NCI-H1105 (cell line): ENCODE results near the gene NSUN6.
A peak's percentile ranks its signal among the peaks of the same experiment; 100 is the strongest.
"Not testable (repeated sequence)": the region's sequence is repeated elsewhere in the genome, so short reads cannot be mapped to it uniquely, and the experiment has no call there.

Experiments
- DNase-seq: peaks from one replicate; lab custom pipeline; 2025; lab: John Stamatoyannopoulos, UW

The NSUN6 gene

DNA sequence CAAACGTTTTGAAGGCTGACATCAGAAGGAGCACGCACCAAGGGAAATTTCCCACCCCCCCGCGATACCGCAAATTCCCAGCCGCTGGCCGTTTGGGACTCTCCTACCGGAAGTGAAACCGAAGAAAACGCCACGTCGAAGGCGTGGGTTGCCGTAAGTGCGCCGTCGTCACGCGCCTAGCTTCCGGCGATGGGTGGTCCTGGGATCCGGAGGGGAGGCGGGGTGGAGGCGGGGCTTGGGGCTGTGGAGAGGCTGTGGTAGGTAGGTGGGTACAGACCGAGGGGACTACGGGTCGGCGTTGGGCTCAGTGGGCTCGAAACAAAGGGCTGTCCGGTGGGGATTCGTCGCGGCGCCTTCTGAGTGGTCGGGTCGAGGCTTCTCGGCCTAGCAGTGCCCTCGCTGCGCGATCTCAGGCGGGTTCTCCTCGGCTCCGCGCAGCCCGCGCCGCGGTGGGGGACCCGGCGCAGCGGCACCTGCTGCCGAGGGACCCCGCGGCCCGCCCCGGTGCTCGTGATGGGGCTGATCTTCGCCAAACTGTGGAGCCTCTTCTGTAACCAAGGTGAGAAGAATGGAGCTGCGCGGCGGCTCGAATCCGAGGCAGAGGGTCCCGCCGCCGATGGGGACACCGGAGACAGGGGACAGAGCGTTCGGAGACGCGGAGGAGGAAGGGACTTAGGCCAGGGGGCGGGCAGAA is 7.9 kb upstream of the NSUN6 start, which contains the start of gene ARL5B:
Gene ARL5B (plus strand): TSS at position 307 of the 694 bp plus-strand sequence. CDS start 207 bp downstream, at position 514.
- peak; percentile 87 for DNase-seq

DNA sequence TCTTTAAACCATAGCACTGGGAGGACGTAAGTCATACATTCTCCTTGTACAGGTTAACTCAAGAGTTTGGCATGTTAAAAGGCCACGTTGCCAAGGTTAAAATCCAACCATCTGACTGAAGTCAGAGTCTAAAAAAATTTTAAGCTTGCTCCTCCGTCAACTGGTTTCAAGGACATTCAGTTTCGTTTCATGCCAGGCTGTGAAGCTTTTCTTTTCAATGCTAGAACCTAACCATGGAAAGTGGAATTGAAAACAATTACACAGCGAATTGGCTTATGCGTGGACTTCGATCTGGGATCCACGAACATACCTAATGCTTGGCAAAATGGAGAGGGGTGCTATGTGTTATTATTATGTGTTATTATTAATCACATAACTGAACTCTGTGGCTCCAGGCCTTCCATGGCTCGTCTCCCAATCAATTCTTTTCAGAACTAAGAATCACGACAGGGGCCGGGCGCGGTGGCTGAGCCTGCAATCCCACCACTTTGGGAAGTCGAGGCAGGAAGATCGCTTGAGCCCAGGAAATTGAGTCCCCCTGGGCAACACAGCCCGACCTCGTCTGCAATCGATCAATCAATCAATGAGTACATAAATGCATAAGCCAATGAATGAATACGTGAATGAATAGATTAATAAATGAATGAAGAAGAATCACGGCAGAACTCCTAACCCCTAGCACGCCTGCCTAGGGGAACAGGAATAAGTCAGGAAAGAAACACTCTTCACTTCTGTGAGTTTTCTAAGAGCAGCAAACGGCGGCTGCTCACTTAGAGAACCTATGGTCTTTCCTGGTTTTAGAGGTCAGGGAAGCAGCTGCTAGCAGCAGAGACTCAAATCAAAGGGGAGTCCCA is 7.1 kb upstream of the NSUN6 start:
- DNase-seq: no peak

DNA sequence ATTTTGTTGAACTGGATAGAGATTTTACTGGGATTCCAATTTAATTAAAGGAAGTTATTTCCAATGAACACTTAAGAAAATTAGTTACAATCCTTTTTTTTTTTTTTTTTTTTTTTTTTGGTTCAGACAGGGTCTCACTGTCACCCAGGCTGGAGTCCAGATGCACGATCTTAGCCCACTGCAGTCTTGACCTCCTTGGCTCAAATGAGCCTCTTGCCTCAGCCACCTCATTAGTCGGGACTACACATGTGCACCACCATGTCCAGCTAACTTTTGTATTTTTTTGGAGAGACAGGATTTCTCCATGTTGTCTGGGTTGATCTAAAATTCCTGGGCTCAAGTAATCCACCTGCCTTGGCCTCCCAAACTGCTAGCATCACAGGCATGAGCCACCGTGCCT is 5.3 kb upstream of the NSUN6 start:
- no peak for DNase-seq

DNA sequence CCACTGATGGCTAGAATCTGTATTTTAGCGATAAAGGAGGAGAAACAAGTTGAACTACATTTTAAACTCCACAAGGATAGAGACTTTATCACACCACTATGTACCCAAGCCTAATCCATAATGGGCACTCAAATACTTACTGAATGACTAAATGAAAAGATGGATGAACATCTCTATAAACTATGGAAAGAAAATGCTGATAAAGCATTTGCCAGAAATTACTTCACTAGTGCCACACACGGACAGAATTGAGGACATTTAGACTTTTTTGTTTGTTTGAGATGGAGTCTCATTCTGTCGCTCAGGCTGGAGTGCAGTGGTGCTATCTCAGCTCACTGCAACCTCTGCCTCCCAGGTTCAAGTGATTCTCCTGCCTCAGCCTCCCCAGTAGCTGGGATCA is 1.7 kb upstream of the NSUN6 start:
- DNase-seq: no peak

DNA sequence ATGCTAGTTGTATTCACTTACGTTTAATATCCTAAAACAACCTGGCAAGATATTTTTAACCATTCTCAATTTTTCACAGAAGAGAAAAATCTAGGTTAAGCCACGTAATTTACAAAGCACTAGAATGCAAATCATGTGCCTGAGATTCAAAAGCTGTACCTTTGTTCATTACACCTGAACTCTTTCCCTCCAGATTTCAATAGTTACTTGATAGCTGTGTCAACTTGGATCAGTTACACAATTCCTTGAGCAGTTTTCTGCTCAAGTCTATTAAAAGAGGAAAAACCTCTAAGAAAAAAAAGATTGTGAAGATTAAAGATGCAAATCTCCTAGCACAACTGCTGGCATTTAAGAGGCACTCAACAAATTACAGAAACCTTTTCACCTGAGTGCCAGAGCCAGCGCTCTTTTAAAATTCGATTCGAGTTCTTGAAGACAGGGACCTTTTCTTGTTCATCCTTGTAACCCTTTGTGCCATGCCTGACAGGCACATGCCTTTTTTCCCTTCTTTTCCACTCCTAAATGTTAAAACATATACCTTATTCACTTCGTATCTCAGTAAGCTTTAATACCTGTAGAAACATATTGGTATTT is 886 bp downstream of the NSUN6 start:
- no peak for DNase-seq

DNA sequence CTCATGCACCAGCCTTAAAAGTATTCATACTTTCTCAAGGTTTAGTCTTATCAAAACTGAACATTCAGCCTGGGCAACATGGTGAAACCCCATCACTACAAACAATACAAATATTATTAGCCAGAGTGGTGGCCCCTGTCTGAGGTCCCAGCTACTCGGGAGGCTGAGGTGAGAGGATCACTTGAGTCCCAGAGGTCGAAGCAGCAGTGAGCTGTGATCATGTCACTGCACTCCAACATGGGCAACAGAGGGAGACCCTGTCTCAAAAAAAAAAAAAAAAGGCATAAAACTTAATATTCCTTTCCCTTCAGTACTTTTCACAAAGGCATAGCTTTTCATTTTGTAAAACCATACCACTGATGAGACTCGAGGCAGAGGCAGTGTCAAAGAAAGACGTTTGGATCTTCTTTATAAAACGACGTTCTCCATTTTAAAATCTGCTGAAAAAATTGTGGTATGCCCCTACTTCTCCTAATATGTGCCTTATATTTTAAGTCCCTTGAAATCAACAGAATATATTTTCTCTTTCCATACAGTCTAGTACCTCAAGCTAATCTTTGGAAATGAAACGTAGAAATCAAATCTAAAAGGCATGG is 1.9 kb downstream of the NSUN6 start:
- DNase-seq: no peak

DNA sequence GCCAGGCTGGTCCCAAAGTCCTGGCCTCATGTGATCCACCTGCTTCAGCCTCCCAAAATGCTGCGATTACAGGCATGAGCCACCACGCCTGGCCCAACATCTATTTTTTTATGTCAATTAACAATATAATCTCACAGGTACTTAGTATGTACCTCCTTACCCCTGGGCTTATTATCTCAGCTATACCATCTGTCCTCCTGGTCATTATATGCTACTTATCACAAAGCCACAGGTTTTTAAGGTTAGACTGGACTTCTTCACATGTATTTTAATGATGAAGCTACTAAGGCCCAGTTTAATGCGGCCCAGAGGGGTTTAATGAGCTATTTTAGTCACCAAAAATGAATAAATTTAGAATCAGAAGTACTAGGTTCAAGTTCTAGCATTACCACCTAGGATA is 3.4 kb downstream of the NSUN6 start:
- no peak for DNase-seq

DNA sequence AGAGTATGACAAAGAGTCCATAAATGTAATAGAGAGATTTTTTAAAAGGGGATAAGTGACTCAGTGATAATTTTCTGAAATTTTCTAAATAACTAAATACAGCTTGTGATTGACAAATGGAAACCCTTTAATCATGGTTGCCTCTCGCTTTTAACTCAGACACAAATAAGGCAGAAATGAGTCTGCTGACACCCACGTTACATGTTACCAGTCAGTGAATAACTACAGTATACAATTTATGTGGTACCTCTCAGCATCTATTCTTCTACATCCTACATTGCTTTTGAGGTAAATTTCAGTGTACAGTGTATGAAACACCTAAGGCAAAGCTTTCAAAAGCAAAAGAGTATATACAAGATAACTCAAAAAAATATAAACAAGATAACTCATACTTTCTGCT is 4.2 kb downstream of the NSUN6 start:
- DNase-seq: no peak

DNA sequence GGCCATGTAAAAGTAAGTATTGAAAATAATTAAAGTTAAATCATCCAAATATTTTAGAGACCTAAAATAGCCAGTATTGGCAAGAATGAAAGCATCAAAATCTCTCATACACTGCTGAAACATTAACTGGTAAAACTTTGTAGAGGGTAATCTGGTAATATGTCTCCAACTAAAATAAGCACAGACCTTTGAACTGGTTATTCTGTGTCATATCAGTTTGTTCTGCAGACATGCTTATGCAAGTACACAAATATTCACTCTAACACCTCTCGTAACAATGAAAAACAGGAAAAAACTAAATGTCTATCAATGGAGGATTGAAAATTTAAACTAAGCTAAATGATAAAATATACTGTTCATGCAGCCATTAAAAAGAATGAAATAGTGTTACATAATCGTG is 11.7 kb downstream of the NSUN6 start:
- not testable (repeated sequence) for DNase-seq

DNA sequence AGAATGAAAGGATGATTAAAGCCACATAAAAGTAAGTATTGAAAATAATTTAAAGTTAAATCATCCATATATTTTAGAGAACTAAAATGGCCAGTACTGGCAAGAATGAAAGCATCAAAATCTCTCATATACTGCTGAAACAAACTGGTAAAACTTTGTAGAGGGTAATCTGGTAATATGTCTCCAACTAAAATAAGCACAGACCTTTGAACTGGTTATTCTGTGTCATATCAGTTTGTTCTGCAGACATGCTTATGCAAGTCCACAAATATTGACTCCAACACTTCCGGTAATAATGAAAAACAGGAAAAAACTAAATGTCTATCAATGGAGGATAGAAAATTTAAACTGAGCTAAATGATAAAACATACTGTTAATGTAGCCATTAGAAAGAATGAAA is 14.0 kb downstream of the NSUN6 start:
- not testable (repeated sequence) for DNase-seq

DNA sequence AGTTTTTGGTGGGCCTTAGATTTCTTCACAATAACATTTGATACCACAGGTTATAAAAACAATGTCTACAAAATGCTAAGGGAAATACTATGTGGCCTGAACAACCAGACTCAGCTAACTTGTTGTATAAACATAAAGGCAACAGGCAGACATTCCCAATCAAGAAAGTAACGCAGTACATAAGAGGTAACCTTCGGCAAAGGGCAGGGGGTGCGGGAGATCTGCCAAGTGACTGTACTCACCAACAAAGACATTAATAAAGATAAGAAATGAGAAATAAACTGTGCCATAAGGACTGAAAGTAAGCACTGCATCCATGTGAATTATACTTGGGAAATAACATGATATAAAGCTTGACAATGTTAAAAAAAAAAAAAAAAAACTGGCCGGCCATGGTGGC is 15.4 kb downstream of the NSUN6 start:
- no peak for DNase-seq

DNA sequence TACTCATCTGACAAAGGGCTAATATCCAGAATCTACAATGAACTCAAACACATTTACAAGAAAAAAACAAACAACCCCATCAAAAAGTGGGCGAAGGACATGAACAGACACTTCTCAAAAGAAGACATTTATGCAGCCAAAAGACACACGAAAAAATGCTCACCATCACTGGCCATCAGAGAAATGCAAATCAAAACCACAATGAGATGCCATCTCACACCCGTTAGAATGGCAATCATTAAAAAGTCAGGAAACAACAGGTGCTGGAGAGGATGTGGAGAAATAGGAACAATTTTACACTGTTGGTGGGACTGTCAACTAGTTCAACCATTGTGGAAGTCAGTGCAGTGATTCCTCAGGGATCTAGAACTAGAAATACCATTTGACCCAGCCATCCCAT is 18.9 kb downstream of the NSUN6 start:
- DNase-seq: not testable (repeated sequence)

DNA sequence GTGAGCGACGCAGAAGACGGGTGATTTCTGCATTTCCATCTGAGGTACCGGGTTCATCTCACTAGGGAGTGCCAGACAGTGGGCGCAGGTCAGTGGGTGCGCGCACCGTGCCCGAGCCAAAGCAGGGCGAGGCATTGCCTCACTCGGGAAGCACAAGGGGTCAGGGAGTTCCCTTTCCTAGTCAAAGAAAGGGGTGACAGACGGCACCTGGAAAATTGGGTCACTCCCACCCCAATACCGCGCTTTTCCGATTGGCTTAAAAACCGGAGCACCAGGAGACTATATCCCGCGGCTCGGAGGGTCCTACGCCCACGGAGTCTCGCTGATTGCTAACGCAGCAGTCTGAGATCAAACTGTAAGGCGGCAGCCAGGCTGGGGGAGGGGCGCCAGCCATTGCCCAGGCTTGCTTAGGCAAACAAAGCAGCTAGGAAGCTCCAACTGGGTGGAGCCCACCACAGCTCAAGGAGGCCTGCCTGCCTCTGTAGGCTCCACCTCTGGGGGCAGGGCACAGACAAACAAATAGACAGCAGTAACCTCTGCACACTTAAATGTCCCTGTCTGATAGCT is 23.9 kb downstream of the NSUN6 start:
- peak; percentile 56 for DNase-seq

DNA sequence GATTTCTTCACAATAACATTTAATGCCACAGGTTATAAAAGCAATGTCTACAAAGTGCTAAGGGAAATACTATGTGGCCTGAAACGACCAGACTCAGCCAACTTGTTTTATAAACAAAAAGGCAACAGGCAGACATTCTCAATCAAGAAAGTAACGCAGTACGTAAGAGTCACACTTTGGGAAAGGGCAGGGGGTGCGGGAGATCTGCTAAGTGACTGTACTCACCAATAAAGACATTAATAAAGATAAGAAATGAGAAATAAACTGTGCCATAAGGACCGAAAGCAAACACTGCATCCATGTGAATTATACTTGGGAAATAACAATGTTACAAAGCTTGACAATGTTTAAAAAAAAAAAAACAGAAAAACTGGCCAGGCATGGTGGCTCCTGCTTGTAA is 25.5 kb downstream of the NSUN6 start:
- no peak for DNase-seq

DNA sequence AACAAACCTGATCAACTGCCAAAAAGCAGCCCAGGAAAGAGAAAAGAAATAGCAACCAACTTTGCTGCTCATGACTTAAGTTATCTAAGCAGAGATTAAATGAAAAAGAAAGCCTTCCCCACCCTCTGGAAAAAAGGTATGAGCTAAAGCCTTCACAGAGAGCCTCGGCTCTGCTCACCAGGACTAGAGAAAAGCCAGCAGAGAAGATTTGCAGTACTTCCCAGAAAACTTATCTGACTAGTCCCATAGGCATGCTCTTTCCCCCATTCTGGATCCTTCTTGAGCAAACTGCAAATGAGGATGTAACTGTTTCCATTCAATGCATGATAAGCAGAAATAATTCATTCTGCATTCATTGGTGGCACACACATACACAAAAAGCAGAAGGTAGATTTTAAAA is 27.7 kb downstream of the NSUN6 start:
- DNase-seq: not testable (repeated sequence)

DNA sequence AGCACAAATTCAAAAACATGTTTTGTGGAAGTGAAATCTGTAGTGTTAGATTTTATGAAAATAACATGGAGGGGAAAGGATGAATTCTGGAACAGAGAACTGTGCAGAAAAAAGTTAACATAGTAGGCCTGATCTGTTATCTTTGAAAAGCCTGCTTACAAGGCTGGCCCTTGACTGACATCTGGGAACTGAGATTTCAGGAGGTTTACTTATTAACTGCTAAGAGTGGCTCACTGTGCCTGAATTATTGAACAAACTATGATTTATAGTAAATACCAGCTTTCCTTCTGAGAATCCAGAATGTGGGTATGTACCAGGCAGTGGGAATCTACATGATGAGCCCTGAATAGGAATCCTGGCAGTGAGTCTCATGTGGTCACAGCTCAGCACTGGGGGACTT is 30.5 kb downstream of the NSUN6 start:
- DNase-seq: no peak

DNA sequence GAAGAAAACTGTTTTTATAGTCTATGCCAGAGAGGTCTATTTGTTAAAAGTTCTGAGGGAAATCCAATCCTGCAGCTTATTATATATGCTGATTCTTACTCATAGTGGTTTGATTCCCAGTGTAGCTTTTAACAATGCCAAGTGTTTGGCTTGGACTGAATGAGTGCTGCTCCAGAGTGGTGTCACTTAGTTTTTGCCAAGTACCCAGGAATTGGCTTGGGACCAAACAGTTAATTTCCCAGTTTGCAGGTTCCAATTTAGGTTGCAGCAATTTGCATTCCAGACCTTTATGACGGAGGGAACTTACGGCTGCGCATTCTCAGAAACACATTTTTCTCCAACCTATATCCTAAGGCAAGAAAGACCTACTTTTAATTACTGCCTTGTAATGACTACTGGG is 32.4 kb downstream of the NSUN6 start:
- peak; percentile 75 for DNase-seq

DNA sequence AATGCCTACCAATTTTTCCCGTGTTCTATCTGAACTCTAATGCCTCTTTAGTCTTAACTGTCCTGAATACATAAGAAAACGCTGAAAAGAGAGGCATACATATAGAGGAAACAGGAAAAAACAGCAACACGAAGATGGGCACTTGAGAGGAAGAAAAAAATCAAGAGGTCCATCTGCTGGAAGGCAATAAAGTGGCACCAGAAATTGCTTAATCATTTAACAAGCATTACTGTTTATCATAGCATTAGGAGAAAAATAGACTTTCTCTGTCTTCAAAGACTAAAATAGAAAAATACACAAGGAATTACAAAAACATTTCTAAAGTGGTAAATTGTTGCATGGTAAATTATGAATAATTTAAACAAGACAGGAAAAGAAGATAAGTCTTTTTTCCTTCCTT is 35.0 kb downstream of the NSUN6 start:
- no peak for DNase-seq

DNA sequence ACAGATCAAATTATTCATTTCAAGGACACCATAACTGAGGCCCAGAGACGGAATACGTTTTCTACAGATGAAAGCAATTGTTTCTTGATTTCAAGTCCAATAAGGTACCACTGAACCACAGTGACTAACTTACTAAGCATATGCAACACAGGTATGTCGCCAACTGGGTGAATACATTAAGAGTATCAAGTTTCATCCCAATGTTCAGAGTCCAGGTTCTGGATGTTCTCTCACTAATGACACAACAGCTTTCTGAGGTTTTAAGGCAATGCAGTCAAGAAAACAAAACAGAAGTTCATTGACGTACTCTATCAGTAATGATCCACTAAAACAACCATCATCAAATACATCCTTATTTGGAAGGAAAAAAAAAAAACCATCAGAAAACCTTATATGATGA is 35.8 kb downstream of the NSUN6 start:
- DNase-seq: no peak

DNA sequence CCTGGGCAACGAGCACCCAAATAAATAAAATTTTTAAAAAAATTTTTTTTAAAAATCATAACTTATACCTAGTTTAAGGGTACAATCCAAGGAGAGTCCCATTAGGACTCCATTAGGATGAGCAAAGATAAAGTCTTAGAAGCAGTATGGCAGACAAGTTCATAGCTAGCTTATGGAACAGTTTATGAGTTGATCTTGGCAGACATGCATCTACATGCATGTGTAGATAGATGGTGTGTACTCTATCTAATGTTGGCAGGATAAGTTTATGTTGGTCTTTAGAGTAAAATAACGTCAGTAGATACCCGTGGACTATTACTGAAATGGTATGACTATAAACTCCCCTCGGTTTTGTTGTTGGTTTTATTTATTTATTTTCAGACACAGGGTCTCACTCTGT is 40.2 kb downstream of the NSUN6 start:
- DNase-seq: no peak

DNA sequence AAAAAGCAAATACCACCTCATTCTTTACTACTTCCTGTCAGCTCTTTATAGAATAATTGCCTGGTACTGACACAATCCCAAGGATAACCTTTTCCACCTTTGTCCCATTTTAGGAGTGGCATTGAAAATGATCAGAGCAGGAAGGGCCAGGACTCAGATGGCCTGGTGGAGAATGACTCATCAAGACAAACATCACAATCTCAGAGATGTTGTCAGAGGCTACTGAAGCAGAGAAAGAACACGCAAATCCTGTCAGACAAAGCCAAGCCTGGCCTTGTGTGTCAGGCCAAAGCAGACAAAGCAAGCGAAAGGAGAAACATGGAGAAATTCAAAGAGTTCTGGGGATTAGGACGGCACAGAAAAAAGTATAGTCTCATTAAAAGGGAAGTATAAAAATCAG is 40.9 kb downstream of the NSUN6 start:
- no peak for DNase-seq

DNA sequence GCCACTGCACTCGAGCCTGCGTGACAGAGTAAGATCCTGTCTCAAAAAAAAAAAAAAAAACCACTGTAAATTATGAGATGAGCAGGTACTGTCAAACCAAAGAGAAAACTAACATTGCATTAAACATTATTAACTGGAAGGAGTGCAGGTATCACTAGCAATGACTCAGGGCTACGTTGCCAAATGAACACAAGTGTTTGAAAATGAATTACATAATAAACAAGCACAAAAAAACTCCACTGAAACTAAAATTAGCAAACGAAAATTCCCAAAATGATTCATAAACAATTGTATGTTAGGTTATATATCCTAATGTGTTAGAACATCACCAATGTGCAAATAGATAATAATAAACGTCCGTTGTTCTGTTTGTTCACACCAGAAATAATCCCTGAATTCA is 42.8 kb downstream of the NSUN6 start:
- no peak for DNase-seq
